Cerebellar cortex (tissue), 1 donor: Measurements from ENCODE around the gene BDH2.

ENCODE experiments used
- DNase-seq: peaks from one replicate; pipeline ENCODE4 v3.0.0-alpha.2; 2015; ENCODE audit warnings: low spot score

The BDH2 gene

DNA sequence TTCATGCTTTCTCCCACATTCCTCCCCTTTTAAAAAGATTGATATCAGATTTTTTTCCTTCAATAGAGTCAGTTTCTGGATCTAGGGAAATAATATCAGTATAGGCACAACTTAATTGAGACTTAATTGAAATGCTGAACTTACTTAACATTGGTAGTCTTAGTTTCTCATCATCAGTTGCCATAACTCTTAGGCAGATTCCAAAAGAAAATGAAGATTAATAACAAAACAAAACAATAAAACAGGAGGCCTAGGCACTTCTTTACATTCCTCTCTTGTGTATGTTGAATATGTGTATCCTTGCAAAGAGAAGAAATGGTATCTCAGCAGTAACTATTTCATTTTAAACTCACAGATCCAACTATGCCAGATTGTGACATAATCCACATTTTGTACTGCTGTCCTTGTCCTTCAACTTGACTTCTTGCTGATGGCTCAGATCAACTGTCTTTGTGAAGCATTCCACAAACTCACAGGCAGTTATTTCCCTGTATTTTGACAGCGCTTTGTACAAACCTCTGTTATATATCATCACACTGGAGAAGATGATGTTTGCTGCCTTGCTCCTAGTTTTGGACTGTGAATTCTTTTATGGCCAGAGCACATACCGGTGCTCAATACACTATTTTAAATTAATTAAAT lies 14.0 kb downstream of the BDH2 start:
- no peak for DNase-seq

DNA sequence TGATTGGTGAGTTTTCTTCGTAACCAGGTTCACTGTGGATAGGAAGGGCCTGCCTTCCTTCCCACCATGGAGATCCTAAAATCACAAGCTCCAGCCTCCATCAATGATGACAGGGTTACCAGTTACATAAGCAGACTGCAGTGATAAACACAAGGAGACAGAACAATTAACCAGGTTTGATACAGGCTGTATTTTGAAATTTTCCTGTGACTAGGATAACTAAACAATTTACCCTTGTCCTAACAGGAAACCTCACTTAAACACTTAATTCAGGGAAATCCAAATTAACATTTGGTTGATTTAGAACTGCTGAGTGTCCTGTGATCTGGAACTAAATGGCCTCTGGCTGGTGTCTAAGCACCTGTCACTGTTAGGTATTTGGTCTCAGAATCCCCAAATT lies 20.0 kb downstream of the BDH2 start:
- peak; percentile 70 for DNase-seq

DNA sequence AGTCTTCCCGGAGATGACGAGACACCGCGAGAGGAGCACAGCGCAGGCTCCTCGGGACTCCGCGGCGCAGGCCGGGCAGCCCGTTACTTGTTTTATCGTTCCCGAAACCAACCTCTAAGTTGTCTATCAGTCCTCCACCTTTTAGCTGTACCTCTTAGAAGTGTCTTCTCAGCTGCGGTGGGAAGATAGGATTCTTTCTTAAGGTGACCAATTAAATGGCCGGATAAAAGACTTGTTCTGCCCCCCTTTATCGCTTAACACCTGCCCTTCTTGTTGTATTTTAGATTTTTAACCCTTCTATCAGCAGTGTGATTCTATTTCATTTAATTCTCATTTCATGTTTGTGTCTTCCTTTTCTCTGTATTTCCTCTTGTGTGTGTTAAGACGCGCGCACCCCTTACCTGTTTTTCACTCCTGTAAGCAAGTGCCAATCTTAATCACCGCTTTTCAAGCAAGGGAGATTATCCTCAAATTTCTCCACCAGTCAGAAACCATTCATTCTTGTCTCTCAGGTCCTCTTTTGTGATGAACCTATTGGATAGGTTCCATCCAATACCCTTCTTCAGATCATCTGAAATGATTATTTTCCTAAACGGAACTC lies 22.8 kb downstream of the BDH2 start, which contains the start of gene SLC9B2:
Gene SLC9B2, minus strand, starts transcription at position 15 of the 601 bp plus-strand sequence. CDS start 9,211 bp downstream, outside the sequence.
- peak; percentile 69 for DNase-seq

DNA sequence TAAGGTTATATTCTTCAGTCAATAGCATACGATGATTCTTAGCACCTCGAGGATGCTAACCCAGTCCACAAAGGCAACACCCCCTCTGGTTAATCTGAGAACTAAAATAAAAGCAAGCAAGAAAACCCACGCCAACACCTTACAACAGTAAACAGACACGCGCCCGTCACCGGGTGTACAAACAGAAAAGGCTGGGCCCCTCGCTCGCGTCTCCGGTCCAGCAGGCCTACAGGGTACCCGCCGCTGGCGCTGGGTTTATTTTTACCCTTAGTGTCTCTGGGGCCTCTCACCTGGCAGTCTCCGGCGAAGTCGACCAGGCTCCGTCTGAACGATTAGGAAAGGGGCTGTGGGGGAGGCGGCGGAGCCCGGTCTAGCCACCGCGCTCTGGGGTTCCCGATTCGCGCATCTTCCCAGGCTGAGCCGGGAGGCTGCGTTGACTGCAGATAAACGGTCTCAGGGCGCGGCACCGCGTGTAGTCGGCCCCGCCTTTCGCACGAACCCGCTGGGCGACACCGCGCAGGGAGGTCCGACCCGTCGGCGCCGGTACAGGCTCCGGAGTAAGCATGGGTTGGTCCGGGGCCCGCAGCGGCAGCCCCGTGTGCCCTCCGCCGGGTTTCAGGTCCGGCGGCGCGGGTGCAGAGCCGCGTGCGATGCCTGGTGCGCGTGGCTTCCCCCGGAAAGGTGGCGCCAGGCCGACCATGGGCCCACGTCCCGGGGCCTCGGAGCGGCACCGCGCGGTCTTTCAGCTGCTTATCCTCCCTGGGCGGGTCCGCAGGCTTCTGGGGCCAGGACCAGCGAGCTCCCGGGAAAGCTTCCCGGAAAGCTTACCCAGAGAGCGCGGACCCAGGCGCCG lies 23.5 kb downstream of the BDH2 start:
- DNase-seq = peak; percentile 71

DNA sequence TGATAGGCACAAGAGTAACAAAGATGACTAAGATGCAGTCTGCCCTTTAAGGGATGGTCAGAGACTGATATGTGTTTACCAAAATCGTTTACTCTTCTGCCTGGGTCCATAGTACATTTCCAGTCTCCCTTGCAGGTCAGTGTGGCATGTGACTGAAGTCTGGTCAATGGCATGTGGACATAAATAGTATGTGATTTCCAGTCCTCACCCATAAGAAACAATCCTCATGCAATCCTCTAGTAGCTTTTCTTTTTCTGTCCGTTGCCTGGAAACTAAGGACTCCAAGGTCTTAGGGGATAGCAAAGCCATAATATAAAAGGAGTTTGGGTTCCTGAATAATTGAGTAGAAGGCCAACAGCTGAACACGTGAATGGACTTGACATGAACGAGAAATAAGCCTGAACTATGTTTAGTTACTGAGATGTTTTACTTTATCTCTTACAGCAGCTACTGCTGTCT lies 24.2 kb downstream of the BDH2 start:
- peak; percentile 68 for DNase-seq

DNA sequence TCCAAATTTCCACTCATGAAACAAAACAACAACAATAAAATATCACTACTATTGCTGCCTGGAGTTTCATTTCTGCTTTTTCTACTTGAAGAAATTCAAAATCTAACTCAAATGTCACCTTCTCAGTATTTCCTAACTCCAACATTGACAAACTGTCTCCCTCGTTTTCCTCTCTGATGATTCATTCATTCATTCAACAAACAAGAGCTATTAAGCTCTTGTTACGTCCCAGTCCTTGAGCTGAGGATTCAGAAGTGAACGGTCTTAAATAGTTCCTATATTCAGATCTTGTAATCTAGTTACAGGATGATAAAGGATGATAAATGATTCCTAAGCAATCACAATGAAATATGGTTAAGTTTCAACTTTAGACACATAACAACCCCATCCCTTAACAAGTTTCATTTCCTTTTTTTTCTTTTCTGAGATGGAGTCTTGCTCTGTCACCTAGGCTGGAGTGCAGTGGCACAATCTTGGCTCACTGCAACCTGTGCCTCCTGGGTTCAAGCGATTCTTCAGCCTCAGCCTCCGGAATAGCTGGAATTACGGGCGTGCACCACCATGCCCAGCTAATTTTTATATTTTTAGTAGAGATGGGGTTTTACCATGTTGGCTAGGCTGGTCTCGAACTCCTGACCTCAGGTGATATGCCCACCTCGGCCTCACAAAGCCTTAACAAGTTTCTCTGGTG lies 24.7 kb downstream of the BDH2 start:
- DNase-seq = no peak

DNA sequence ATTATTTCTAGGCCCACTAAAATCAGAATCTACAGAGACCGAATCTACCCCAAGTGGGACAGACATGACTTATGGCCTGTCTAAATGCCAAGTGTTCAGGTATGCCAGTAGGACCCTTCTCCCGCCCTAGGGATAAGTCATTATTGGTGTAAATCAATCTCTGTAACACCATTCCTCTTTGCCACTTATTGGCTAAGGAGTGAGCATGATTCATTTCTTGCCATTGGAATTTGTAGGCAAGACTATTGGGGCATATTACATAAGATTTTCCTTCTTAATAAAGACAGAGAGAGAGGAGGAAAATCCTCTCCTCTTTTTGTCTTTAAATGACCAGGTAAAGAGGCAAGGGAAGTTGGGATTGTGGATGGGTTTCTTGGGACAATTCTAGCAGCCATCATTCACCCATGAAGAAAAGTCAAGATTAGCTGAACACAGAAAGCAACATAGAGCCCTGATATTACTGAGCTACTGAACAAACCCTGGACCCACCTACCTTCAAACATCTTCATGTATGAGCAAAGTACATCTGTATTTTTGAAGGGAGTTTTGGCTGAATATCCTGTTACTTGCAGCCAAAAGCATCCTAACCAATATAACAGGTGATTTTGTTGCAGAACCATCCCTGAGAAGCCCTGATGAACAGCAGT lies 25.7 kb downstream of the BDH2 start:
- DNase-seq = no peak

DNA sequence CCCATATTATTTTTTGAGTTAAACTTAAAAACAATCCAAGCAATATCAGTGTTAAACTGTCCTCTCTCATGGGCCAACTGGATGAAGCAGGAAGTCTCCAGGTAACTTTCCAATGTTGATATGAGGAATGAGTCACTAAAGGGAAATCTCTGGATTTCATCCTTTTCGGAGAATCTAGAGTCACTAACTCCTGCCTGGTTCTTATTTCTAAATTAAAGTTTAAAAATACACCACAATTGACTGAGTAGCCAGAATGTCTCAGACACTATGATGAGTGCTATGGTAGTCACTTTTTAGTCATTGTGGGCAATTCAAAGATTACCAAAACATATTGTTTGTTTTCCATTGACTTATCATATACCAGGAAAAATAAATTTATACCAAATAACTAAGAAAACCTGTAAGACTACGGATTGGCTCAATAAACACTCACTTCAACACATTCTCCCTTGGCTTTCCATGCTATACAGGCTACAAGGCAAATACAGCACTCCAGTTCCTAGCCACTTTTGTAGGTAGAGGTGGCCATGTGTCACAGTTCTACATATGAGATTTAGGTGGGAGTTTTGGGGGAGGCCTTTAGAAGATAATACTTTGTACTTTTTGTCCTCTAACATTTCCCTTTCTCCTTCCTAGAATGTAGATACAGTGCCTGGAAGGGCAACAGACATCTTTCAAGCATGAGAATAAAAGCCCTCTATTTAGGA lies 31.6 kb downstream of the BDH2 start:
- DNase-seq = no peak

DNA sequence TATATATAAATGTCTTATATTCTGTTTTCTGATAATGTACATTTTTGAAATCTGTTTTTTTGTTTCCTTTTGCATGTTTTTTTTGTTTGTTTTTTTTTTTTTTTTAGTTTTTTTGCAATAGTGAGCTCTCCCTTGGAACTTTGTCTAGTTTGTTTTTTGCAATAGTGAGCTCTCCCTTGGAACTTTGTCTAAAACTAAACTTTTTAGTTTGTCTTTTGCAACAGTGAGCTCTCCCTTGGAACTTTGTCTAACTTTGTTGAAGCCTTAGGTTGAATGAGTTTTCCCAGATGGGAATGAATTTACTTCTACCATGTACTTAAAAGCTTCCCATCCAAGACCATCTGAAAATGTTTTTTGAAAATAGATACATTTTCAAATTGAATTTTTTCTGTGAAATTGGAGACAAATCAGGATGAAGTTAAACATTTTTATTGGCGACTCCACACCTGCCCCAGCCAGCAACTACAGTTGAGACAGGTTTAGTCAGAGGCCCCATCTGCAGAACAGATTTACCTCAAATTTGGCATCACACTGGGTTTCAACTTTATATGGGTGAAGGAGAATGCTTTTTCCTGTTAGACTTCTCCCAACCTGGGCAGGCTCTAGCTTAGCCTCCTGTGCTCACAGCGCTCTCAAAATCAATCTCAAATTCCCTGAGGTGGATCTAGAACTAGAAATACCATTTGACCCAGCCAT lies 39.0 kb downstream of the BDH2 start:
- DNase-seq = no peak

DNA sequence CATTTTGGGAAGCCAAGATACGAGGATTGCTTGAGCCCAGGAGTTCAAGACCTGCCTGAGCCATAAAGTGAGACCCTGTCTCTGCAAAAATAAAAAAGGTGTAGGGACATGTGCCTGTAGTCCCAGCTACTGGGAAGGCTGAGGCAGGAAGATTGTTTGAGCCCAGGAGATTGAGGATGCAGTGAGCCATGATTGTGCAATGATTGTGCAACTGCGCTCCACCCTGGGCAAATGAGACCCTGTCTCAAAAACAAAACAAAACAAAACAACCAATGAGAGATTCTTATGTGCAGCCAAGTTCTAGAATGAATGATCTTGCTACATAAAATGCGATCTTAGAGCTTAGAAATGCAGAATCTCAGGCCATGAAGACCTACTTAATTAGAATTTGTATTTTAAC lies 45.6 kb downstream of the BDH2 start:
- no peak for DNase-seq

DNA sequence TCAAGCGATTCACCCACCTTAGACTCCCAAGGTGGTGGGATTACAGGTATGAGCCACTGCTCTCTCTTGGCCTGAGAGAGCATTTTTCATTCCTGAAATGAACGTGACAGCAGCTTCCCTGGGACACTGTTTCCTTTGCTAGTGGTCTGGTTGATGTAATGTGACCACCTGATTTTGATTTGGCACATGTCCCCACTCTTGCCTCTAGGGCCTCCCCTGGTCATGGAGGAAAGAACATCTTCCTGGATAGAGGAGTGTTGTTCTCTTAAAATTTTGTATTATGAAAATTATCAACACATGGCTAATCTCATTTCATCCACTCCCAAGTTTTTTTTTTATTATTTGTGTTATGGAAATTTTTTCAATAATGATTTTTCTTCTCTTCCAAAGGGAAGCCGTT lies 46.9 kb downstream of the BDH2 start:
- DNase-seq = no peak

DNA sequence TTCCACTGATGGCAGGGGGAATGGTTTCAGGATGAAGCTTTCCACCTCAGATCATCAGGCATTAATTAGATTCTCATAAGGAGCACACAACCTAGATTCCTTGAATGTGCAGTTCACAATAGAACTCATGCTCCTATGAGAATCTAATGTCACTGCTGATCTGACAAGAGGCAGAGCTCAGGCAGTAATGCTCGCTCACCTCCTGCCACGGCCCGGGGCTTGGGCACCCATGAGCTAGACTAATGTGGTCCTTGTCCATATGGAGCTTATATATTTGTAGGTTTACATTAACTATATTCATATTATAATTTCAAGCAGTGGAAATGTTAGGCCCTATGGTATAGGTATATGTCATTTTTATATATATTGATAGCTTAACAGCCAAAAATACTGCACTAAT lies 47.5 kb downstream of the BDH2 start:
- no peak for DNase-seq

DNA sequence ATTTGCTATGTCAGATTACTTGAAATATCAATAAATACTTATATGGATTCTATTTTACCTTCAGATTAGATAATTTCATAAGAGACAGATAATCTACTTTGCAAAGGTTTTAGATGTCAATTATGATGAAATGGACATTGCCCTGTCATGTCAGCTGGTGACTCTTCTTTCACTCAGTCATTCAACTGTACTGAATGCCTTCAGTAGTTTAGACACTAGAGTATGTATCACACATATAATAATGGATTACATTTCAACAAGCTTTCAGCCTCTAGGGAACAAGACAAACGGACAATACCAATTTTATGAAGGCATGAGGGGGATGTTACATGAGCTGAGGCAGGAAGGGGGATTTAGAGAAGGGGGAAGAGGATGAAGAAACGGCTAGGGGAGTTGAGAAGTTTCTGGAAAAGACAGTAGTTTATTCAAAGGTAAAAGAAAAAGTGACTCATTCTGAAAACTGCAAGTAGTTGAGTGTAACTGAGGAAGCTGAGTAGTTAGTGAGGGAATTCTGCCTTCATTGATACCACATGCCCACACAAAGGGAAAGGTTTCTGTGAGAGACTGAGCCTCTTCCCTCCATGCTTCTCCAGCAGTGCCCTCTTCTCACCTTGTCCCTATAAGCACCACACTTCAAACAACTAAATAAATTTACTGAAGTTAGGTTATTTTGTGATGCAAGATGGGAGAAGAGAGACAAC lies 48.7 kb downstream of the BDH2 start:
- DNase-seq = no peak

DNA sequence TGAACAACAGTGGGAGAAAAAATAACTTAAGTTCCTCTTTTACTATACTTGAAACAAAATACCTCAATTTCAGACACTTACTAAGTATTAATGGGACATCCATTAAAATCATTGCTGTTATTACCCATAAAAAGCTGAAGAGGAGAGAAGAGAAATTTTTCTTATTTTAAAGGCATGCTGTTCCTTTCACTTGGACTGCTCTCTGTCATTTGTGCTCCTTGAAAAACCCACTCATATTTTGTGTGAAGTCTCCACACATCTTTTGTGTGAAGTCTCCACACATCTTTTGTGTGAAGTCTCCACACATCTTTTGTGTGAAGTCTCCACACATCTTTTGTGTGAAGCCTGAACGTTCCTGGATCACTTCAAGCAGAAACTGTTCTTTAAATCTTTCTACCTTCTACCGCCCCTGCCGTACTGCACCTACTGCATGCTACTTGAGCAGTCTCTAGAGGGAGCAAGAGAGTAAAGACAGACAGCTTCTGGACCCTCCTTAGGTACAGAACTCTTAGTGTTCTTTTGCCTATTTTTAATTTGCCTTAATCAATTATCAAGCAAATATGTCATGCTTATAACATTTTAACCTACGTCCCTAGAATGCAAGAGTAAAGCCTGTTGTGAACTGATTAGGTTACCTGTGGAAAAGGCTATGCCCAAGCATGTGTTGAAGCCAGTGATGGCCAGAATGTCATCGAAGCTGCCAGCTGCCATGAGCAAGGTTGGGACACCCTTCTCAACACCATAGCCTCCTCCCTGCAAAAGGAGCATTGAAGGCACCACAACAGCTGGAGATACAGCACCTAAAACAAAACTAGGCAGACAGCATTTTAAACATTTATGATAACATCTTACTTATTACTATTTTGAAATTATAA lies 53.0 kb downstream of the BDH2 start:
- DNase-seq = peak; percentile 63

DNA sequence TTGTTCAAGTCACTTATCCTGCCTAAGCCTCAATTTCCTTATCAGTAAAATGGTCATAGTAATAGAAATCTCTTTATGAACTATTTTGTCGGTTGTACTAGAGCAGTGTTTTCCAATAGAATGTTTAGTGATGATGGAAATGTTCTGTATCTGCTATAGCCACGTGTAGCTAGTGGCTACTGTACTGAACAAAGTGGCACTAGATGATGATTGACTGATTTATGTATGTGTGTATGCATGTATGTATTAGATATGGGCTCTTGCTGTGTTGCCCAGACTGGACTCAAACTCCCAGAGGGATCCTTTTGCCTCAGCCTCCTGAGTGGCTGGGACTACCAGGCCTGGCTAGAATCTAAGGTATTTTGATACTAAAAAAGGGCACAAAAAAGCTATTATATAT lies 55.5 kb downstream of the BDH2 start:
- DNase-seq = no peak

DNA sequence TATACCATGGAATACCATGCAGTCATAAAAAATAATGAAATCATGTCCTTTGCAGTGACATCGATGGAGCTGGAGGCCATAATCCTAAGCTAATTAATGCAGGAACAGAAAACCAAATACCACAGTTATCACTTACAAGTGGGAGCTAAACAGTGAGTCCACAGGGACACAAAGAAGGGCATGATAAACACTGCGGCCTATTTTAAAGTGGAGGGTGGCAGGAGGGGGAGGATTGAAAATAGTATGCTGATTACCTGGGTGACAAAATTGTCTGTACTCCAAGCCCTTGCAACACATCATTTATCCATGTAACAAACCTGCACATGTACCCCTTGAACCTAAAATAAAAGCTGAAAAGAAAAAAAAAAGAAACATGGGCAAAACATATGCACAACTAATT lies 63.5 kb downstream of the BDH2 start:
- DNase-seq = no peak

DNA sequence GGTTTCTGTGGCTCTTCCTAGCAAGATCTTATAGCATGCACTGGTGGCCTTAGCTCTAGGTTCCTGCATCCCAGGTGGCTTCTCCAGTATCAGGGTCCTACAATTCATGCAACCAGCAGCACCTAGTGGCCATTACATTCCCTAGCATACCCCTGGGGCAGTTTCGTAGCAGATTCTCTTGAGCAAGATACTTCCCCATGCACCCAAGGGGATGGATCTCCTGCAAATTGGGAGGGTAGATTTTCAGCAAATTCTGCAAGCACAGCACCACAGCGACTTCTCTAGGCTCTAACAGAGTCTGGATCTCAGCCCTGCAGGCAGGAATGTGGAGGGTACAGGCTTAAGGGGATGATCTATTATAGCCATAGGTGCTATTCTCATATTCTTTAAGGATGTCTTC lies 67.1 kb downstream of the BDH2 start:
- DNase-seq = peak; percentile 38

DNA sequence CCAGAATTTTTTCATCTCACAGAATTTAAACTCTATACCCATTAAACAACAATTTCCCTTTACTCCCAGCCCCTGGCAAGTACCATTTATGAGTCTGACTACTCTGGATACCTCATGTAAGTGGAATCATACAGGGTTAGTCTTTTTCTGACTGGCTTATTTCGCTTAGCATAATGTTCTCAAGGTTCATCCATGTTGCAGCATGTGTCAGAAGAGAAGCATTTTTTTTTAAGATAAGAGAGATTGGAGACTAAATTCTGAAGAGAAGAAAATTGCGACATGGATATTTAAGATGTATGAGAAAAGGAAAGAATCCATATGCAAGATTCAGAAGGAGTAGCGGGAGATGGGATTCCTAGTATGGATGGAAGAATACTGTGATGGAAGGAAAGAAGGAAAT lies 68.8 kb downstream of the BDH2 start:
- no peak for DNase-seq

DNA sequence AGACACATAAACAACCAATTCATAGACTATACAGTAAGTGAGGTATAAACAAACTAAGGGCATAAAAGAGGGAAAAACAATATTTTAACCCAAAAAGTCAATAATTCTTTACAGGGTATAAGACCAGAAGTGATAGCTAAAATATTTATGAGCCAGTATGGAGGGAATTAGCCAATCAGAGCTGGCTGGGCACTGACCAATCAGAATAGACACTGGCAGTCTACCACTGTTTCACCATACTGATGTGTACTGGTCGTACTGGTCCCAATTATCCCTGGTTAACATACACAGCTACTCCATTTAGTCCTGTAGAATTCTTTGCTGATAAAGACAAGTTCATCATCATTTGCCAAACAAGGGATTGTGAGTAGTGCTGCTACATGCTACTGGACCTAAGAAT lies 70.3 kb downstream of the BDH2 start:
- DNase-seq = no peak
